Tibial artery (tissue), 4 donors: Measurements from ENCODE around the gene NINL.

Experiments
- DNase-seq, 2 donors: peaks; one replicate each; pipeline ENCODE4 v3.0.0-alpha.2; 2019
- H3K27ac ChIP-seq, 2 donors: fragments of 200-600 bp; sonication (generic) in 1 of 2; 1 replicate in 1 of 2; 2 replicates in 1 of 2; pipeline ENCODE4 v1.5.1; 2018 to 2019; ENCODE audit warnings: mild to moderate bottlenecking in 1 of 2
- H3K27me3 ChIP-seq, 2 donors: fragments of 200-600 bp; sonication (generic) in 1 of 2; one replicate each; pipeline versions ENCODE4 v1.5.1 to v1.6.0; 2016 to 2019
- H3K36me3 ChIP-seq, 3 donors: fragments of 200-600 bp; sonication (generic) in 2 of 3; one replicate each; pipeline ENCODE4 v1.5.1; 2016 to 2019; ENCODE audit warnings: mild to moderate bottlenecking in 2 of 3
- H3K4me1 ChIP-seq, 4 donors: fragments of 200-600 bp; sonication (generic) in 2 of 4; 1 replicate in 3 of 4; 2 replicates in 1 of 4; pipeline ENCODE4 v1.5.1; 2016 to 2019
- H3K4me3 ChIP-seq, 2 donors: fragments of 200-600 bp; sonication (generic) in 1 of 2; 1 replicate in 1 of 2; 2 replicates in 1 of 2; pipeline ENCODE4 v1.5.1; 2018 to 2019; ENCODE audit warnings: mild to moderate bottlenecking in 2 of 2
- H3K9me3 ChIP-seq, 3 donors: fragments of 200-600 bp; sonication (generic) in 1 of 3; one replicate each; pipeline ENCODE4 v1.5.1; 2016 to 2019
- intact Hi-C: fragments of 100-400 bp; cut with DNase I; formaldehyde crosslinking; loops from one replicate; pipeline ENCODE4 v1.15.0; 2023; ENCODE audit warnings: low total_unique reads
- TF ChIP-seq, protein P1 (sequence below), 2 experiments: fragments of 200-600 bp in 1 of 2; fragments of 450-650 bp in 1 of 2; IDR thresholded peaks; one replicate each; pipeline ENCODE4 v1.5.1; 2017 to 2019; ENCODE audit warnings: antibody characterized with exemption in 2 of 2, mild to moderate bottlenecking in 1 of 2, moderate library complexity in 1 of 2

NINL gene

DNA sequence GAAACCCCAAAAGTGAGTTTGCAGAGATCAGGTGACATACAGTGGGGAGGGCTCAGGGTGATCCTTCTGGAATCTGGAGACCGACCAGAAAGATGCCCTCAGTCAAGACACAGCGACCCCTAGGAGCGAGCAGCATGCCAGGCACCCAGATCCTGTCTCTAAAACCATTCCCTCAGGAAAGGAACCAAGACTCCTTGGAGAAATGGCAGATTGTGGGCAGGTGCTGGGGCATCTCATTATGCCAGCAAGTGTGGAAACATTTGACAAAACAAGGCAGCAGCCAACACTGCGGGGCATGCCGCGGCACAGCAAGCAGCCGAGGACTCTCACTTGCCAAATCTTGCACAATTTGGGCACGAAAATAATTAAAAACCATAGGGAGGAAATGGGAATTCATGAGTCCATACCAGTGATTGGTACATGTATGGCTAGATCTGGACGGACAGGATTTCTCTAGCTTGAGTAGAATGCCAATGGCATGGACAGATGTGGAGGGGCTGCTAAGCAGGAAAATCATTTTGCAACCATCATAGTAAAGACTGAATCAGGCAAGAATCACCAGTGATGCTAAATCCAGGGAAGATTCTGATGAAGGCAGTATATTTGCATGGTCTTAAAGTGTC lies 101.0 kb downstream of the NINL start:
- DNase-seq: no peak
- Histone ChIP-seq H3K9me3 (no peaks in the 10 kb centered on the region), H3K27ac (no peak overlapping the region), H3K4me3 (no peak overlapping the region), H3K27me3 (no peaks in the 10 kb centered on the region), H3K36me3 (peaks cover 7 to 45% (median 12%) of the 10 kb centered on the region in 3 donors), H3K4me1 (no peaks in the 10 kb centered on the region)
- TF ChIP-seq, protein P1, sequence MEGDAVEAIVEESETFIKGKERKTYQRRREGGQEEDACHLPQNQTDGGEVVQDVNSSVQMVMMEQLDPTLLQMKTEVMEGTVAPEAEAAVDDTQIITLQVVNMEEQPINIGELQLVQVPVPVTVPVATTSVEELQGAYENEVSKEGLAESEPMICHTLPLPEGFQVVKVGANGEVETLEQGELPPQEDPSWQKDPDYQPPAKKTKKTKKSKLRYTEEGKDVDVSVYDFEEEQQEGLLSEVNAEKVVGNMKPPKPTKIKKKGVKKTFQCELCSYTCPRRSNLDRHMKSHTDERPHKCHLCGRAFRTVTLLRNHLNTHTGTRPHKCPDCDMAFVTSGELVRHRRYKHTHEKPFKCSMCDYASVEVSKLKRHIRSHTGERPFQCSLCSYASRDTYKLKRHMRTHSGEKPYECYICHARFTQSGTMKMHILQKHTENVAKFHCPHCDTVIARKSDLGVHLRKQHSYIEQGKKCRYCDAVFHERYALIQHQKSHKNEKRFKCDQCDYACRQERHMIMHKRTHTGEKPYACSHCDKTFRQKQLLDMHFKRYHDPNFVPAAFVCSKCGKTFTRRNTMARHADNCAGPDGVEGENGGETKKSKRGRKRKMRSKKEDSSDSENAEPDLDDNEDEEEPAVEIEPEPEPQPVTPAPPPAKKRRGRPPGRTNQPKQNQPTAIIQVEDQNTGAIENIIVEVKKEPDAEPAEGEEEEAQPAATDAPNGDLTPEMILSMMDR (IDR thresholded peaks at IDR 0.05): no peak
- intact Hi-C loops: no loop called here

DNA sequence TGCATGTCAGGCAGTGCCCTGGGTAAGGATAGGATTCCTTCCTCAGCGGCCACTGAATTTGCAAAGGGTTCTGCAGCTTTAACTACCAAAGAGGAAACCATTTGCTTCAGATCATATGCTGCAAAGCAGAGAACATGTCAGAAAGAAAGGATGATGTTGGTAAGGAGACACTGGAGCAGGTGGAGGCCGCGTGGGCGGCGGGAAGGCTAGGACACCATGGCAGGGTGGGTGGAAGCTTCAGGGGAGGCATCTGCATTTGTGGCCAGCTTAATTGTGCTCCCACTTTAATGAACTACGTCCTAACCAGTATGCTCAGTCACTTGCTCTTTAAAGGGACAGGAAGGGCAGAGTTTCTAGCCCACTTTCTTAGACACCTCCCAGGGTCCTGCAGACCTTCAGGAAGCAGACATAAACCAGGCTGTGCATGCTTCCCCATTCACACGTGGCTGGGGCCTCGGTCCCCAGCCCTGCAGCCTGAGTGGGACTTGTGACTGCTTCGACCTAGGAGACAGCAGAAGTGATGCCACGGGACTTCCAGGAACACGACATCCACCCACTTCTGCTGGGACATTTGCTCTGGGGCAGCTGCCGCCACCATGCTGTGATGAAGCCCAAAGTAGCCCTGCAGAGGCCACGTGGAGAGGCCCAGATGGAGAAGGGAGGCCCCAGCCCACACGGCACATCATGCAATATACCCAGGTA lies 101.7 kb downstream of the NINL start:
- Histone ChIP-seq H3K4me1 (no peaks in the 10 kb centered on the region), H3K36me3 (peaks cover under 1 to 45% (median 12%) of the 10 kb centered on the region in 3 donors), H3K27ac (no peak overlapping the region), H3K4me3 (no peak overlapping the region), H3K27me3 (no peaks in the 10 kb centered on the region), H3K9me3 (no peaks in the 10 kb centered on the region)
- intact Hi-C loops: no loop called here
- TF ChIP-seq, protein P1 (IDR thresholded peaks at IDR 0.05): no peak
- no peak for DNase-seq

DNA sequence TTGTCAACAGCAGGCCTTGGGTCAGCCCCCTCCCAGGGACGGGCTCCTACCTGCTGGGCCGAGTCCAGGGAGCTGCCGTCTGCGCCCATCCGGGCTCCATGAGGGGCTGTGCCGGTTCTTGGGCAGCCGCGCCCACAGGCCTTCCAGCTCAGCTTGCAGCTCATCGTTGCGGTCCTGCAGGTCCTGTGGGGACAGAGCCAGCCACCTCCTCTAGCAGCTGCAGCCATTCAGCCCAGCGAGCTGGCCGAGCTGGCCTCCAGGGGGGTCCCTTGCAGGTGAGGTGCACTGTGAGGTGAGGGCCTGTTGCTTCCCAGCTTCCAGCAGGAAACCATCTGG lies 103.4 kb downstream of the NINL start:
- H3K4me3 ChIP-seq: no peak overlapping the region
- no peaks in the 10 kb centered on the region for H3K27me3 ChIP-seq
- H3K4me1 ChIP-seq: no peaks in the 10 kb centered on the region
- intact Hi-C loops: no loop called here
- DNase-seq: no peak
- H3K9me3 ChIP-seq: no peaks in the 10 kb centered on the region
- TF ChIP-seq, protein P1 (IDR thresholded peaks at IDR 0.05): no peak
- H3K27ac ChIP-seq: no peak overlapping the region
- H3K36me3 ChIP-seq: peaks cover 3 to 48% (median 9%) of the 10 kb centered on the region in 3 donors

DNA sequence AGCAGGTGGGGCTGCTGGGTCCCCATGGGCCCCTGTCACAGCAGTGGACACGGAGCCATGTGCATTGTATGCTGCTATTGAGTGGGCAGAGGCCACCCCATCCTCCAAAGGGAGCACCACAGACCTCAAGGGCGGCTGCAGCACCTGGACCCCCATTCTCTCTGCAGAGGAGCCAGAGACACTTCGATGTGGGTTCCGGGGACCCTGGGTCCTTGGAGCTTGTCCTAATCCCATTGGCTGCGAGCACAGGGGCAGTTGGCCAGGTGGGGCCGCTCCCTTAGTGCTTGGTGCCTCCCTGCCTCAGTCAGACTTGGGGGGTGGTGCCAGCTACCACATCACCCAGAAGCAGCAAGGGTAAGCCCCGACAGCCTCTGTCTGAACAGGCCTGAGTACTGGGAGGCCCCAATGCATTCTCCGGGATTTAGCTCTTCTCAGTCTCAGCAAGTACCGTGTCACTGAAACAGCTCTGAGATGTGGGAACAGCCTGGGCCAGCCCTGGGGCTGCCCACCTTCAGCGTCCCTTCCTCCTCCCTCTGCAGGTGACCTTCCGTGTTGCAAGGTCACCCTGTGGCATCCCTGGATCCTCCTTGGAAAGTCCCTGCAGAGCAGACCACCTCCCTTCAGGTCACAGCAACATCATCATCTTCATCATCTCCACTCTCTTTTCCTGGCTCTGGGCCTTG lies 104.0 kb downstream of the NINL start:
- no peaks in the 10 kb centered on the region for H3K9me3 ChIP-seq
- TF ChIP-seq, protein P1 (IDR thresholded peaks at IDR 0.05): no peak
- intact Hi-C loops: no loop called here
- DNase-seq: no peak
- no peaks in the 10 kb centered on the region for H3K4me1 ChIP-seq
- H3K27ac ChIP-seq: no peak overlapping the region
- peaks cover 3 to 53% (median 9%) of the 10 kb centered on the region in 3 donors for H3K36me3 ChIP-seq
- H3K27me3 ChIP-seq: no peaks in the 10 kb centered on the region
- no peak overlapping the region for H3K4me3 ChIP-seq

DNA sequence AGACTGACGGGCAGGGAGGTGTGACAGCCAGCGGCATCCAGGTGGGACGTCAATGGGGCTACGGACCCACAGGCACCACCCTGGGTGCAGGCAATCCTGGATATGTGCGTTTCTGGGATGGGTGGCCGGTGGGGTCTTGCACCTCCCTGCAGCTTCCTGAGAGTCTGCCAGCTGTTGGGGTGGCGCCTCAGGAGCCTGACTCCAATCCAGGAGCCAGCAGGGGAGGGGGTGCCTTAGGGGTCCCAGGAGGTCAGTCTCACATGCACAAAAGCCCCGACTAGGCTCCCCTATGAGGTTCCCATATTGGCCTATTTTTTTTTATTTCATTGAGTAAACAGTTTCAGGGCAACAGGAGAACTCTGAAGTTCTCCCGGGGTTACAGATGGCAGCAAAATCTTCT lies 104.5 kb downstream of the NINL start:
- TF ChIP-seq, protein P1 (IDR thresholded peaks at IDR 0.05): no peak
- H3K9me3 ChIP-seq: no peaks in the 10 kb centered on the region
- H3K27me3 ChIP-seq: no peaks in the 10 kb centered on the region
- DNase-seq: no peak
- no peak overlapping the region for H3K4me3 ChIP-seq
- no peak overlapping the region for H3K27ac ChIP-seq
- peaks cover 3 to 59% (median 9%) of the 10 kb centered on the region in 3 donors for H3K36me3 ChIP-seq
- no peaks in the 10 kb centered on the region for H3K4me1 ChIP-seq
- intact Hi-C loops: no loop called here
